HG02588 (cell line): ENCODE results near the gene VAV1.
"Not testable (repeated sequence)": the region's sequence is repeated elsewhere in the genome, so short reads cannot be mapped to it uniquely, and the experiment has no call there.

Source experiments
- ATAC-seq: cut with Tn5 transposase; IDR thresholded peaks from one replicate; pipeline ENCODE4 v1.9.1; 2021; ENCODE audit warnings: mild to moderate bottlenecking, moderate library complexity; ENCODE audit not compliant: unreplicated experiment

VAV1 gene

DNA sequence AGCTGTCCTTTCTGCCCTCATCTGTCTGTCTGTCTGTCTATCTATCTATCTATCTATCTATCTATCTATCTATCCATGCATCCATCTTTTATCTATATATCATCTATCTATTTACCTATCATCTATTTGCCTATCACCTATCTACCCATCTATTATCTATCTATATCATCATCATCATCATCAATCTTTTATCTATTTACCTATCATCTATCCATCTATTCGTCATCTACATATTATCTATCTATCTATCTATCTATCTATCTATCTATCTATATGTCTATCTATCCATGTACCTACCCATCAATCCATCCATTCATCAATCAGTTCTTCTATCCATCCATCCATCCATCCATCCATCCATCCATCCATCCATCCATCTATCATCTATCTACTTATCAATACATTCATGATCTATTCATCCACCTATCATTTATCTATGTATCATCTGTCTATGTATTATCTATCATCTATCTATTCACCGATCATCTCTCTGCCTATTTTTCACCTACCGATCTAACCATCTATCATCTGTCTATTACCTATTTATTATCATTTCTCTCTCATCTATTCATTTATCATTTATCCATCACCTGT is 65.7 kb downstream of the VAV1 start:
- no peak for ATAC-seq

DNA sequence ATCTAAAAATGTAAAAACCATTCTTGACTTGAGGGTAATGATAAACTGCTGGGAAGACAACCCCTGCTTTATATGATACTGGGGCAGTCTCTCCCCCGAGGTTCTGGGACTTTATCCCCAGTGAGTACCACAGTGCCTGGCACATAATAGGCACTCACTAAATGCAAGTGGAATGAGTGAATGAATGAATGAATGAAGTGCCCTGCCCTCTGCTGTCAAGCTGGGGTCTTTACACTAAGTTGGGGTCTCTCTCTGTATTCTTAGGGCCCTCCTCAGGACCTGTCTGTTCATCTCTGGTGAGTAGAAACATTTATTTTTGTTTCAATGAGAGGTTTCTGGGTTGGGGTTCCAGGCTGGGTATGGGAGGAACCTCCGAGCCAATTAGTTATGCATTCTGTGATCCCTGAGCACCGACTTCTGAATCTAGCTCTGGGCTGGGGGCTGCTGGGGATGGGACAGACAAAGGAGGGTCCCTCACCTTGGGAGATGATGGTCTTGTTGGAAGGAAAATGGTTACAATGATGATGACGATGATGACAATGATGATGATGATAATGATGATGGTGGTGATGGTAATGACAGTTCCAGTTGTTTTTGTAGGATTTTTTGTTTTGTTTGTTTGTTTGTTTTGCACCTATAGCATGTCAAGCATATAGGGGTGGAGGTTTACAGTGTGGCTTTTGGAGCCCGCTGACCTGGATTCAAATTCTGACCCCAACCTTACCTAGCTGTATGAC is 70.5 kb downstream of the VAV1 start:
- ATAC-seq: no peak

DNA sequence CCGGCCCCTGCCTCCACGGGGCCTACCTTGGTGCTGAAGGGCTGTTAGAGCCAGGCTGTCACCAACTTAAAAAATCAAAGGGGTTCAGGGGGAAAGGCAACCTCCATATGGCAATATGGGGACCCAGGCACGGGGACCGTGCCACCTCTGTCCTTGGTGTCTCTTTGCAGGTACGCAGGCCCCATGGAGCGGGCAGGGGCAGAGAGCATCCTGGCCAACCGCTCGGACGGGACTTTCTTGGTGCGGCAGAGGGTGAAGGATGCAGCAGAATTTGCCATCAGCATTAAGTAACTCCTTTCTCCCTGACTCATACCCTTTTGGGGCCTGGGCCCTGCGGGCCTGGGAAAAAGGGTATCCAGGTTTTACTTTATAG is 75.3 kb downstream of the VAV1 start:
- no peak for ATAC-seq

DNA sequence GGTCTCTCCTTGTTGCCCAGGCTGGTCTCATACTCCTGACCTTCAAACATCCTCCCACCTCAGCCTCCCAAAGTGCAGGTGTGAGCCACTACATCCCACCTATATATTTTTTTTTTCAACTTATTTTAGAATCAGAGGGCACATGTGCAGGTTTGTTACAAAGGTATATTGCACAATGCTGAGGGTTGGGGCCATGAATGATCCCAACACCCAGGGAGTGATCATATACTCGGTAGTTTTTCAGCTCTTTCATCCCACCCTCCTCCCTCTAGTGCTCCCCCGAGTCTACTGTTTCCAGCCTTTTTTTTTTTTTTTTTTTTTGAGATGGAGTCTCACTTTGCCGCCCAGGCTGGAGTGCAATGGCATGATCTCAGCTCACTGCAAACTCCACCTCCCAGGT is 76.5 kb downstream of the VAV1 start:
- ATAC-seq: no peak

DNA sequence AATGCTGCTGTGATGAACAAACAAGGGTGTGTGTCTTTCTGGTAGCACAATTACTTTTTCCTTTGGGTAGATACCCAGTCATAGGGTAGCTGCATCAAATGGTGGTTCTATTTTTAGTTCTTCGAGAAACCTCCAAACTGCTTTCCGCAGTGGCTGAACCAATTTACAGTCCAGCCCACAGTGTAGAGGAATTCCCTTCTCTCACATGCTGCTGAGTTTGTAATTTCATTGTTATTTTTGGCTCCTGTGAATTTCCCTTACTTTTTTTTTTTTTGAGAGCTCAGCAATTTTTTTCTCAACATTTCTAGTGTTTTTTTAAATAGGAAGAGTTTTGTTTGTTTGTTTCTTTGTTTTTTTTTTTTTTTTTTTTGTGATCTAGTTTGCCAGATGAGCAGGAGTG is 77.4 kb downstream of the VAV1 start:
- no peak for ATAC-seq

DNA sequence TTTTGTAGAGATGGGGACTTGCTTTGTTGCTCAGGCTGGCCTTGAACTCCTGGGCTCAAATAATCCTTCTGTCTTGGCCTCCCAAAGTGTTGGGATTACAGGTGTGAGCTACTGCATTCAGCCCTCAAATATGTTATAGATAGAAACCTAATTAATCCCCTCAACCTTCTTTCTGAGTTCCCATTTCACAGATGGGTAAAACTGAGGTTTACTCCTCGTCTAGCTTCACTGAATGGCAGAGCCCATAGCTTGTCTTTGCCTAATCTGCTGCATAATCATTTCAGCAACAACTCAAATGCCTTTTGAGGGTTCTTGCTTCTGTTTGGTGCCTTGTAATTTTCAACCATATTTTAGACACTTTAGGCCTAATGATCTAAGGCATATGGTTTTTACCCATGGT is 78.9 kb downstream of the VAV1 start:
- ATAC-seq: no peak

DNA sequence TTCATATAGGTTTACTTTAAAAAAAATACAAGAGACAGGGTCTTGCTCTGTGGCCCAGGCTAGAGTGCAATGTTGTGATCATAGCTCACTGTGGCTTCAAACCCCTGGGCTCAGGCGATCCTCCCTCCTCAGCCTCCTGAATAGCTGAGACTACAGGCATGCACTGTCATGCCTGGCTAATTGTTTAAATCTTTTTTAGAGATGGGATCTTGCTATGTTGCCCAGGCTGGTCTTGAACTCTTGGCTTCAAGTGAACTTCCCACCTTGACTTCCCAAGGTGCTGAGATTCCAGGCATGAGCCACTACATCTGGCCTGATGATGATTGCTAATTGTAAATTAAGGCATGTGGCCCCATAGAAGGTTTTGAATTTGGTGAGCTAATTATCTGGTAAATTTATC is 79.5 kb downstream of the VAV1 start:
- ATAC-seq: no peak

DNA sequence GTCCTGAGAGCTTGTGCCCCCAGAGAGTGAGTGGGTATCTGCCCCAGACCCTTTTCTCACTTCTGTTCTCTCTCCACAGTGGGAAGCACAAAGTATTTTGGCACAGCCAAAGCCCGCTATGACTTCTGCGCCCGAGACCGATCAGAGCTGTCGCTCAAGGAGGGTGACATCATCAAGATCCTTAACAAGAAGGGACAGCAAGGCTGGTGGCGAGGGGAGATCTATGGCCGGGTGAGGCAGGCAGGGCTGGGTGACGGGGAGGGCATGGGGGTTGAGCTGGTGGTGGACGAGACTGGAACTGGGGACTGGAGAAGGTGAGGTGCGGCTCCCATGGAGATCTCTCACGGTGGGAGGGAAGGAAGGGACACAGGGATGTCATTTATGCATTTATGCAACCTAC is 81.4 kb downstream of the VAV1 start:
- ATAC-seq: no peak

DNA sequence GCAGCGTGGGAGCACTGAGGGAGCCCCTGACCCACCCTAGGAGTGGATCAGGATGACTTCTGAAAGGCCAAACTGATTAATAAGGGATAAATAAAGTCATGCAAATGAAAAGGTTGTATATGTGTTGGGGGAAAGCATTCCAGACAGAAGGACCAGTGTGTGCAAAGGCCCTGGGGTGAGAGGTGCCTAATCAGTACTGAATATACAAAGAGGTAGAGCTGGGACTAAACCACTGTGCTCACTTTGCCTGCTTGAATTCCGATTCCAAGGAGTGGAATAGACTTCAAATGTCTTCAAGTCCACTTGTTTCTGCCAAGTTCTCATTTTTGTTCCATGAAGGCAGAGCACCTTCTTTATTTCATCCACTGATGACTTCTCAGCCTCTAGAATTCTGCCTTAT is 82.2 kb downstream of the VAV1 start:
- no peak for ATAC-seq

DNA sequence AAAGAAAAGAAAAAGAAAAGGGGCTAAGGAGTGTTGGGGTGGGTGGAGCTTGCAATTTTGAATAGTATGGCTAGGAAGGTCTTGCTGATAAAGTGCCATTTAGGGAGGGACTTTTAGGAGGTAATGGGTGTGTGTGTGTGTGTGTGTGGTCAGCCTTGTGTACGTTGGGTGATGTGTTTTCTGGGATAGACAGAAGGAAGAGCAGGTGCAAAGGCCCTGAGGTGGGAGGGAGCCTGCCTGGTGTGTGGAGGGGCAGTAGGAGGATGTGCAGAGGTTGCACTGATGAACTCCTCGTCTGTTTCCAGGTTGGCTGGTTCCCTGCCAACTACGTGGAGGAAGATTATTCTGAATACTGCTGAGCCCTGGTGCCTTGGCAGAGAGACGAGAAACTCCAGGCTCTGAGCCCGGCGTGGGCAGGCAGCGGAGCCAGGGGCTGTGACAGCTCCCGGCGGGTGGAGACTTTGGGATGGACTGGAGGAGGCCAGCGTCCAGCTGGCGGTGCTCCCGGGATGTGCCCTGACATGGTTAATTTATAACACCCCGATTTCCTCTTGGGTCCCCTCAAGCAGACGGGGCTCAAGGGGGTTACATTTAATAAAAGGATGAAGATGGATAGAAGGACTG is 84.4 kb downstream of the VAV1 start:
- no peak for ATAC-seq

DNA sequence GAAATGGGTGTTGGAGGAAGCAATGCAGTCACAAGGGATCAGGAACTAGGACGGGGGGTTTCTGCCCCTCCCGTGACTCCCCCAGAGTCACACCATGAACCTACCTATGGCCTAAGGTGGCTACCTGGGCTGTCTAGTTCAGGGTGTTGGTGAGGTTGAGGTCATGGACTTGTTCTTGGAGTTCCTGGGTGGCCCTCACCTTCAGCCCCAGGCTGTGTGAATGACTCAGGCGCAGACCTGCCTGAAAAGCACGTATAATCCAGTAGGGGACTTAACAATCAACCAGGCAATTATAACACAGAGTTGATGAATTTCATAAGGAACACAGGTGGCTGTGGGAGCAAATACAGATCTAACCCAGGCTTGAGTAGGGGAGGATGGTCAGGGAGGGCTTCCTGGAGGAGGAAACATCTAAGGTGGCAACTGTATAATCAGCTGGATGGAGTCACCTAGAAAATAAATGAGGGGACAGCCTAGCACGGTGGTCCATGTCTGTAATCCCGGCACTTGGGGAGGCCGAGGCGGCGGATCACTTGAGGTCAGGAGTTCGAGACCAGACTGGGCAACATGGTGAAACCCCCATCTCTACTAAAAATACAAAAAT is 89.3 kb downstream of the VAV1 start:
- no peak for ATAC-seq

DNA sequence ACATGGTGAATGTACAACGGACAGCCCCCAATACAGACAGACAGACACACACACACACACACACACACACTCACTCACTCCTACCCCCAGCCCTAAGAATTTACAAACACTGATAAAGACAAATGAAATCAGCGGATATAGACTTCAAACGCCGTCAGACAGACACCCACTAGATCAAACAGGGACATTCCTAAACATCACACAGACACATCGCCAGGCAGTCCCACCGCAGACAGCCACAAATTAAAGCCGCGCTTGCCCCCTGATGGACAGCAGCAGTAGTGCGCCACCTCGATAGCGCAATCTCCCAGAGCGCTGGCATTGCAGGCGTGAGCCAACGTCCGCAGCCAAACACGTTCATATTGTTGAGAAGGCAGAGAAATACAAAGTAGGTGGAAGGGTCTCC is 90.2 kb downstream of the VAV1 start:
- ATAC-seq: no peak

DNA sequence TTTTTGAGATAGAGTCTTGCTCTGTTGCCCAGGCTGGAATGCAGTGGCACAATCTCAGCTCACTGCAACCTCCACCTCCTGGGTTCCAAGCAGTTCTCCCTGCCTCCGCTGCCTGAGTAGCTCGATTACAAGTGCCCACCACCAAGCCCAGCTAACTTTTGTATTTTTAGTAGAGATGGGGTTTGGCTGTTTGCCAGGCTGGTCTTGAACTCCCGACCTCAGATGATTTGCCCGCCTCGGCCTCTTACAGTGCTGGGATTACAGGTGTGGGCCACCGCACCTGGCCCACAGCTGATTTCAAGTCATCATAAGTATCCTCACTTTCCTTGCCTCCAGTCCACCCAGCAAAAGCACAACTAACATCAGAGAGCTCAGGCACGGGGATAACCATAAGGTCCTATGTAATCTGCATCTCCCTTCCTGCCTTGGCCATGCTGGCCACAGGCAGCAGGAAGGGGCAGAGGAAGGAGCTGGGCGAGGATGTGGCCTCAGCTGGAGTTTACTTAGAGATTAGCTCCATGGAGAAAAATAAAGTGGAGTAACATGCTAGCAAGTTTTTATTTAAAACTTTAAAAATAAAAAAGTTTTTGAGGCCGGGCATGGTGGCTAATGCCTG is 91.9 kb downstream of the VAV1 start:
- ATAC-seq: no peak

DNA sequence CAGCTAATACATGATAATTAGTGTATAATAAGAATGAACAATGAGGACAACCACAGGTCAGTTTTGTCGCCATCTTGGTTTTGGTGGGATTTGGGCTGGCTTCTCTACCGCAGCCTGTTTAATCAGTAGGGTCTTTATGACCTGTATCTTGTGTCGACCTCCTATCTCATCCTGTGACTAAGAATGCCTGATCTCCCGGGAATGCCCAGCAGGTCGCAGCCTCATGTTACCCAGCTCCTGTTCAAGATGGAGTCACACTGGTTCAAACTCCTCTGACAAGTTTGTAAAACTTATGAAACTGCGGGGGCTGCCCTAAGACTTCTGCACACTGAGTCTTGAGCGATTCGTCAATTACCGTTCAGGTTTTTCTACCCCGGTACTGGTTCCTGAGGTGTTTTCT is 93.3 kb downstream of the VAV1 start:
- ATAC-seq: no peak

DNA sequence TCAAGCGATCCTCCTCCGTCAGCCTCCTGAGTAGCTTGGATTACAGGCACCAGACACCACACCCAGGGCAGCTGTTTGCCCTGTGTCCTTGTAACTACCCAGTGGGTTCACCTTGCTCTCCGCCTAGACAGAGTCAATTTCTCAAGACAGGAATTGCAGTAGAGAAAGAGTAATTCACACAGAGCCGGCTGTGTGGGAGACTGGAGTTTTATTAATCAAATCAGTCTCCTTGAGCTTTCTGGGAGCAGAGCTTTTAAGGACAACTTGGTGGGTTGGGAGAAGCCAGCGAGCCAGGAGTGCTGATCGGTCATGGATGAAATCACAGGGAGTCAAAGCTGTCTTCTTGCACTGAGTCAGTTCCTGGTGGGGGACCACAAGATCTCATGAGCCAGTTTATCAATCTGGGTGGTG is 94.2 kb downstream of the VAV1 start:
- ATAC-seq: no peak

DNA sequence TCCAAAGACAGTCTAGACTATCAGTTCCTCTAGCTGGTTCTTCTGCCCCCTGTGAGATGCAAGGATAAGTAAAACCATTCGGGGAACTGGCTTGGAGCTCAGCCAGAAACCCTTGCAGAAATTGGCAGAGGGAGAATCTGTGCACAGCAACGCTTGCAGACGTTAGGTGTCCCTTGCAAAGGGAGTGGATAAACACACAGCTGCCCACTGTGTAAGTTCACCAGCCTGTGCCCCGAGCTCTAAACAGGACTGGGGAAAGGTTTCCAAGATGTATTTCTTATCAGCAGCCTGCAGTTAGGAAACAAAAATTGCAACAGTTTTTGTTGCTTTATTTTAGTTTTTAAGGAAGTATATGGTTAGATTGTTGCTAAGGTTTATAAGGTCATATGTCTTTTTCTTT is 95.8 kb downstream of the VAV1 start:
- ATAC-seq: no peak

DNA sequence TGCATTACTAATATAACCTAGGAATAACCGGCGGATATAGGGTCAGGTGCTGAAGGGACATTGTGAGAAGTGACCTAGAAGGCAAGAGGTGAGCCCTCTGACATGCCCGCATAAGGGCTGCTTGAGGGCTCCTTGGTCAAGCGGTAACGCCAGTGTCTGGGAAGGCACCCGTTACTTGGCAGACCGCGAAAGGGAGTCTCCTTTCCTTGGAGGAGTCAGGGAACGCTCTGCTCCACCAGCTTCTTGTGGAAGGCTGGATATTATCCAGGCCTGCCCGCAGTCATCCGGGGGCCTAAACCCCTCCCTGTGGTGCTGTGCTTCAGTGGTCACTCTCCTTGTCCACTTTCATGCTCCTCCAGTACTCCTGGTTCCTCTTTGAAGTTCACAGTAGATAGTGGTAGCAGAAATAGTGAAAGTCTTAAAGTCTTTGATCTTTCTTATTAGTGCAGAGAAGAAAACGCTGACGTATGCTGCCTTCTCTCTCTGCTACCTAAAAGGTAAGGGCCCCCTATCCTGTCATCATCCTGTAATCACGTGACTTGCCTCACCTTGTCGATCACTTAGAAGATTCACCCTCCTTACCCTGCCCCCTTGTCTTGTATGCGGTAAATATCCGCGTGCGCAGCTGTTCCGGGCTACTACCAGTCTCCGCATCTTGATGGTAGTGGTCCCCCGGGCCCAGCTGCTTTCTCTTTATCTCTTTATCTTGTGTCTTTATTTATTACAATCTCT is 96.8 kb downstream of the VAV1 start:
- not testable (repeated sequence) for ATAC-seq

DNA sequence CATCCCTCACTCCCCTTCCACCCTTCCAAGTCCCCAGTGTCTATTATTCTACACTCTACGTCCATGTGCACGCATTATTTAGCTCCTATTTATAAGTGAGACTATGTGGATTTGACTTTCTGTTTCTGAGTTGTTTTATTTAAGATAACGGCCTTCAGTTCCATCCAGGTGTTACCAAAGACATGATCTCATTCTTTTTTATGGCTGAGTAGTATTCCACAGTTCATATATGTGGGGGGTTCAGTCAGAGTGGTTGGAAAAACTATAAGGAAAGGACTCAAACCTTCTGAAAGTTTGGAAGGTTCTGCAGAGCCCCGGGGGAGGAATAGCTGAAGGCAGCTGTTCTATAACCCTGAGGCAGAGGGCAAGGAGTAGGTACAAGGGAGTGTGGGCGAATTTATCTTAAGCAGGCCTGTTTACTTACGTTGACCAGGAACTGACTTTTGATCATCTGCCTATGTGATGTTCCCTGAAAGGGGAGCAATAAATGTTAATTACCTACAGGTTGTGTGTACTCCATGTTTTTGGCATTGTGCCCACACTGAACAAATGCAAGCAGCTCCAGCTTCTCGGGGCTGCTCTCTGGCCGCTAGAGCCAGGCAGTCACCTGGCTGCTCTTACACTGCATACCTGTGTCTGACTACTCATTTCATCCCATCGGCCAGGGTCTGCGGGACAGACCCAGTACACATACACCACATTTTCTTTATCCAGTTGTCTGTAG is 101.4 kb downstream of the VAV1 start:
- no peak for ATAC-seq

DNA sequence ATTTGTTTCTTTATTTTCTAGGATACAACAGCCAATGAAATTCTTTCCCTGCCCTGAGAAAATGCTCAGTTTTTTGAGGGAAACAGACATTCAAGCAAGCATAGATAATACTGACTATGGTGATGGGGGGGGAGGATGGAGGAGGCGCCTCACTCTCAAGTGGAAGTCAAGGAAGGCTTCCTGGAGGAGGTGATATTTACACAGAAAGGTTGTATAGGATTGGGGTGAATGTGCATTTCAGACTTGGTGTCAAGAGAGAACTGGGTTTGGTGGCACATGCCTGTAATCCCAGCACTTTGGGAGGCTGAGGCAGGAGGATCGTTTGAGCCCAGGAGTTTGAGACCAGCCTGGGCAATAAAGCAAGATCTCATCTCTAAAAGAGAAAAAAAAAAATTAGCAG is 102.7 kb downstream of the VAV1 start:
- ATAC-seq: no peak

DNA sequence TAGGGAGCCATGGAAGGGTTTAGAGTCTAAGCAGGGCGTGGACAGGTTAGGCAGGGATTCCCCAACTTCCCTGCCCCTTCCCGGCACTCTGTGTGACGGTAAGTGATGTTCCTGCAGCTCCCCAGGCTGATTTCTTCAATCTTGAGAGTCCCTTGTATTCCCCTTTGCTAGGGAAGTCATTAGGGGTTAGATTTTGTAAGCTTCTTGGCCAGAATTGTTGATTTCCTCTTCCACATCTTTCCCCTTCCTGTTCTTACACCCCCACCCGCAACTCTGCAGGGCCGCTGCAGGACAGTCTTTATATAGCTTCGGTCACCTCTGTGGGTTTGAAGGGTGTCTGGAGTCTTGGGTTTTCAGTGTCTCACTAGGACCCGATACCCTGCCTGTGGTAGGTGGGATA is 104.2 kb downstream of the VAV1 start:
- no peak for ATAC-seq
